H54 (cell line): ENCODE data around the gene DCUN1D4.

ENCODE experiments used
- DNase-seq: peaks from one replicate; pipeline ENCODE4 v3.0.0; 2011; ENCODE audit warnings: low spot score, mixed read lengths; ENCODE audit not compliant: insufficient read length
- FAIRE-seq: peaks from 3 replicates; lab custom pipeline; 2011; peaks lifted over from hg19 to GRCh38; lab: Jason Lieb, UNC
- POLR2A ChIP-seq: IDR thresholded peaks from 2 replicates; pipeline ENCODE4 v1.6.1; 2011; ENCODE audit warnings: low read depth, mild to moderate bottlenecking, low read length

Gene DCUN1D4

DNA sequence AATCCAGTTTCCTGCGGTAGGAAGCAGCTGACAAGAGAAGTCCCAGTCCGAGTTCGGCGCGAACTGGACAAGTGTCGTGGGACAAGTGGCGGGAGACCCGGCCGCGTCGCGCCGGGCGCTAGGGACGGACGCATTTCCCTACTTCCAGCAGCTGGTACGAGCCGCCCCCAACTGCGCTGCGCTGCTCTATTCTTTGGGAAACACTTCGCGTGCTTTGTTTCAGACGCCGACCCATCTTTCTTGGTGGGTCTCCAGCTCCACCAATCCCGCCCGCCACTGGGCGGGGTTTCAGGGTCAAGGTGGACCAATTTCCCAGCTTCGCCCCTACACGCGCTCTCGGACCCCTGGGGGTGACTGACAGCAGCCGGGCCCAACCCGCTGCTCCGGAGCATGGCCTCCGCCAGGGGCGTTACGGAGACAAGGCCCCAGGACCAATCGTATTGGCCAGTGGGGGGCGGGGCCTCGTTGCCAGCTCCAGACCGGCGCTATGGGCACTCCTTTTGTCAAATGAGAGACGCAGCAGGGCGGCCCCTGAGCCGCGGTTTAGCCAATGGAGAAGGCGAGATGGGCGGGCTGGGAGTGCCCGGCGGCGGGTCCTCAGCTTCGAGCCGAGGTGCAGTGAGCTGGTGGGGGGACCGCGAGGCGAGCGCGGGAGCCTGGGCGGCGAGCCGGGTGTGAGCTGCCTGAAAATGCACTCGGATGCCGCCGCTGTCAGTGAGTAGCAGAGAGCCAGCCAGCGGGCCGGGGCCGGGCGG is at the start of gene DCUN1D4:
TSS of gene DCUN1D4 (plus strand) at position 600 of the 755 bp plus-strand sequence. CDS start at position 690, 90 bp downstream.
- peak; percentile 74 for TF ChIP-seq POLR2A
- DNase-seq (peak; percentile 89), FAIRE-seq (peak; percentile 85)

DNA sequence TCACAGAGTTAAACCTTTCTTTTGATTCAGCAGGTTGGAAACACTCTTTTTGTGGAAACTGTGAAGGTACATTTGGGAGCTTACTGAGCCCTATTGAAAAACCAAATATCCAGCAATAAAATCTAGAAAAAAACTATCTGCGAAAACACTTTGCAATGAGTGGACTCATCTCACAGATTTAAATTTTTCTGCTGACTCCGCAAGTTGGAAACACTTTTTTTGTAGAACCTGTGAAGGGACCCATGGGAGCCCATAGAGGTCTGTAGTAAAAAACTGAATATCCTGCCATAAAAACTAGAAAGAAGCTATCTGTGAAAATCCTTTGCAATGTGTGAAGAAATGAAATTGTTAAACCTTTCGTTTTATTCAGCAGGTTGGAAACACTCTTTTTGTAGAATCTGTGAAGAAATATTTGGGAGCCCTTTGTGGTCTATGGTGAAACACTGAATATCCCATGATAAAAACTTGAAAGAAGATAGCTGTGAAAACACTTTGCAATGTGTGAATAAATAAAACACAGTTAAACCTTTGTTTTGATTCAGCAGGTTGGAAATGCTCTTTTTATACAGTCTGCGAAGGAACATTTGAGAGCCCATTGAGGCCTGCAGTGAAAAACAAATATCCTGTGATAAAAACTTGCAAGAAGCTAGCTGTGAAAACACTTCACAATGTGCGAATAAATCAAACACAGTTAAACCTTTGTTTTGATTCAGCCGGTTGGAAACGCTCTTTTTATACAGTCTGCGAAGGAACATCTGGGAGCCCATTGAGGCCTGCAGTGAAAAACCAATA is 22.3 kb upstream of the DCUN1D4 start:
- TF ChIP-seq POLR2A, result no peak
- DNase-seq (no peak), FAIRE-seq (no peak)

DNA sequence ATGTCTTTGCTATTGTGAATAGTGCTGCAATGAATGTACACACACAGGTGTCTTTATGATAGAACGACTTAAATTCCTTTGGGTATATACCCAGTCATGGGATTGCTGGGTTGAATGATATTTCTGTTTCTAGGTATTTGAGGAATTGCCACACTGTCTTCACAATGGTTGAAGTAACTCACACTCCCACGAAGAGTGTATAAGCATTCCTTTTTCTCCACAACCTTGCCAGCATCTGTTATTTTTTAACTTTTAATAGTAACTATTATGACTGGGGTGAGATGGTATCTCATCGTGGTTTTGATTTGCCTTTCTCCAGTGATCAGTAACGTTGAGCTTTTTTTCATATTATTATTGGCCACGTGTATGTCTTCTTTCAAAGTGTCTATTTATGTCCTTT is 17.6 kb upstream of the DCUN1D4 start:
- FAIRE-seq (no peak), DNase-seq (no peak)
- no peak for TF ChIP-seq POLR2A

DNA sequence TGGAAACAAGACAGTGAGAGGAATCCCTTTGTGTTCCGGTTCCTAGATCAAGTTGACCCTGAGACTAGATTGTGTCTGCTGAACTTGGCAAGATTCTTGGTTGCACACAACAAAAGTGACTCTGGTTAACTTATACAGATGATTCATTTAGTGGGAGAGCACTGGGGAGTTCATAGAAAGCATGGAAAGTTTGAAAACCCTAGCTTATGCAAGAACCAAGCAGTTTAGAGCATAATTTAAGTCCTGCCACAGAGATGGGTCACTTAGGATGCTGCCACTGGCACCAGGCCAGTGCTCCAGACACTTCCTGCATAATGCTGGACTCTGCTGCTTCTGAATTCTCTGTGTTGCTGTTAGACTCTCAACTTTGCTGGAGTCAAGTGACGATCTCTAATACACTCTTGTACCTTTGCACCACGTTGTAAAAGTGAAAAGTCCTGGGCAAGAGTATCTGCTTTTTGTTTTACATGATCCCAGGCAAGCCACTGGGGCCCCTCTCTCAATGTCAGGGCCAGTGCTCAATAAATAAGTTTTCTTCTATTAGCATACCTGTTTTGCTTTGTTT is 12.7 kb upstream of the DCUN1D4 start:
- no peak for FAIRE-seq
- DNase-seq, result no peak
- TF ChIP-seq POLR2A, result no peak

- no peak for TF ChIP-seq POLR2A
- FAIRE-seq (no peak), DNase-seq (no peak)
Measured at GRCh38 chr4:51831133-51831532, 11.8 kb upstream of the DCUN1D4 start.

- FAIRE-seq (no peak), DNase-seq (no peak)
- TF ChIP-seq POLR2A, result no peak
Measured at GRCh38 chr4:51833236-51833635, 9.7 kb upstream of the DCUN1D4 start.

- no peak for FAIRE-seq
Measured at GRCh38 chr4:51835079-51835478, 7.9 kb upstream of the DCUN1D4 start.

GRCh38 chr4:51835855-51836254 is 7.1 kb upstream of the DCUN1D4 start:
- no peak for FAIRE-seq
- DNase-seq, result no peak
- TF ChIP-seq POLR2A, result no peak

More at GRCh38 chr4:51835079-51835478, 7.9 kb upstream of the DCUN1D4 start:
- DNase-seq, result no peak
- TF ChIP-seq POLR2A, result no peak

GRCh38 chr4:51836549-51836948 is 6.4 kb upstream of the DCUN1D4 start:
- TF ChIP-seq POLR2A, result no peak
- no peak for FAIRE-seq
- no peak for DNase-seq

DNA sequence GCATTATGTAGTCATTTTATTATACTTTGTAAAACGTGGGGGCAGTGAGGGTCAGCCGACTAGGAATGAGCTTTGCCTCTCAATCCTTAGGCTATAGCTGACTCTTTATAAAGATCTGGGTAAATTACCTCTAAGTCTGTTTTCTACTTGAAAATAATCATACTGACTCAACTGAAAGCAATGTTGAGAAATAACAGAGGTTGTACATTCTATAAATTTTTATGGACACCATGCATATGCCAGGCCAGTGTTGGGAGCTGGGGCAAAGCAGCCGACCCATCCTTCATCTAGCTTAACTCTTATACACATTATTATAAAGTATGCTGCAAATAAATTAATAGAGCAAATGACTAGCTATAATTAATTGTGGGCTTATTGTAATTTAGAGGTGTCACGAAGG is 2.2 kb upstream of the DCUN1D4 start:
- FAIRE-seq, result no peak
- no peak for DNase-seq
- TF ChIP-seq POLR2A, result no peak

DNA sequence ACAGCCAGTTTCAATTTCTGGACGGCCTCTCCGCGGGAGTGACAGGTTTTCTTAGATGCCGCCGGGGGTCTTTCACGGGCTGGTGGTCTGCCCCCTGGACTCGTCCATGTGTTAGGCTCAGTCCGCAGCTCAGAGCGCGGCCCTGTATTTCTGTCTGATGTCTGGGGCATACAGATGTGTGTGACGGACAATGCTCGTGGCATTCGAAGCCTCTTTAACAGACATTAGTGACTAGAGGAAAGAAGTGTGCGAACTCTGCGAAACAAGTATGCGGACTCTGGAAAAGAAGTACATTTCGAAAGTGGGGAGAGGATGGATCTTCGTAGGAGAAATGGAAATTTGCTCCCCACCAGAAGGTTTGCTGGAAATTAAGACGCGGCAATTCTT is 793 bp upstream of the DCUN1D4 start:
- DNase-seq, result no peak
- FAIRE-seq, result no peak
- no peak for TF ChIP-seq POLR2A

- no peak; the same call in 1 of the 2 replicates for TF ChIP-seq POLR2A
- FAIRE-seq, result no peak
Measured at GRCh38 chr4:51843309-51844152, 578 bp downstream of the DCUN1D4 start.

More at GRCh38 chr4:51843309-51844152, 578 bp downstream of the DCUN1D4 start:
- peak; percentile 15 for DNase-seq
